ENCODE data around the gene CMTM5.

Gene CMTM5

GRCh38 chr14:23352506-23353432 is 24.1 kb upstream of the CMTM5 start, which contains the start of gene SLC22A17:
Gene SLC22A17 (minus strand): TSS chr14:23352887.
- TF ChIP-seq, protein P1, sequence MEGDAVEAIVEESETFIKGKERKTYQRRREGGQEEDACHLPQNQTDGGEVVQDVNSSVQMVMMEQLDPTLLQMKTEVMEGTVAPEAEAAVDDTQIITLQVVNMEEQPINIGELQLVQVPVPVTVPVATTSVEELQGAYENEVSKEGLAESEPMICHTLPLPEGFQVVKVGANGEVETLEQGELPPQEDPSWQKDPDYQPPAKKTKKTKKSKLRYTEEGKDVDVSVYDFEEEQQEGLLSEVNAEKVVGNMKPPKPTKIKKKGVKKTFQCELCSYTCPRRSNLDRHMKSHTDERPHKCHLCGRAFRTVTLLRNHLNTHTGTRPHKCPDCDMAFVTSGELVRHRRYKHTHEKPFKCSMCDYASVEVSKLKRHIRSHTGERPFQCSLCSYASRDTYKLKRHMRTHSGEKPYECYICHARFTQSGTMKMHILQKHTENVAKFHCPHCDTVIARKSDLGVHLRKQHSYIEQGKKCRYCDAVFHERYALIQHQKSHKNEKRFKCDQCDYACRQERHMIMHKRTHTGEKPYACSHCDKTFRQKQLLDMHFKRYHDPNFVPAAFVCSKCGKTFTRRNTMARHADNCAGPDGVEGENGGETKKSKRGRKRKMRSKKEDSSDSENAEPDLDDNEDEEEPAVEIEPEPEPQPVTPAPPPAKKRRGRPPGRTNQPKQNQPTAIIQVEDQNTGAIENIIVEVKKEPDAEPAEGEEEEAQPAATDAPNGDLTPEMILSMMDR (IDR thresholded peaks at IDR 0.05; ENCODE audit: low read depth, low read length, missing control alignments), result no peak
- no peak for DNase-seq (ENCODE audit: low read depth)
- no peak within 1 kb of the TSS for H3K4me3 ChIP-seq (ENCODE audit: low read depth, low read length)

DNA sequence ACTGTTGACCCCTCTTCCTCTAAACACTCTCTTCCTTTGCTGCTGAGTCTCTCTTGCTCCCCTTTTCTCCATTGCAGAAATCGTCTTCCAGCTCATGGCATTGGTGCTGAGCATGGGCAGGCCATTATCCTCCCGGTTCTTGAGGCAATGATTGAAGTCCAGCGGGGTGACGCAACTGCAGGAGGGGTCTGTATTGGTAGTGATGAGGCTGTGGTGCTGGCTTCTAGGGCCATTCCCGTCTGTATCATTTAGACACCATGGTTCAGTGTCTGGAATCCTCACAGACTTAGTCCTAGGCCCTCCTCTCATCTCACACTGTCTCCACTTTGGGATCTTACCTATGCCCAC is 23.4 kb upstream of the CMTM5 start:
- no peak for DNase-seq (ENCODE audit: low read depth)
- TF ChIP-seq, protein P1 (IDR thresholded peaks at IDR 0.05; ENCODE audit: low read depth, low read length, missing control alignments), result no peak
- no peak overlapping the region for H3K4me3 ChIP-seq (ENCODE audit: low read depth, low read length)

DNA sequence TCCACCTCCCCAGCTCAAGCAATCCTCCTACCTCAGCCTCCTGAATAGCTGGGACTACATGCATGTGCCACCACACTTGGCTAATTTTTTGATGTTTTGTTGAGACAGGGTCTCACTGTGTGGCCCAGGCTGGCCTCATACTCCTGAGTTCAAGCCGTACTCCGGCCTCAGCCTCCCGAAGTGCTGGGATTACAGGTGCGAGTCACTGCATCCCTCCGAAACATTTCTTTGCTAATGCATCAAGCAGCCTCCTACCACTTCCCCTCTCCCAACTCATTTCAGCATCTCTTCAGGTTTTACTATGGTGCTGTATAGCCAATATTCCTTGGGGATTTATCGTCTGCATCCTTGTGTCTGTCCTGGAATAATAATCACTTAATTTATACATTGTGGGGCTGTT is 21.9 kb upstream of the CMTM5 start:
- no peak overlapping the region for H3K4me3 ChIP-seq (ENCODE audit: low read depth, low read length)
- DNase-seq (ENCODE audit: low read depth), result no peak
- TF ChIP-seq, protein P1 (IDR thresholded peaks at IDR 0.05; ENCODE audit: low read depth, low read length, missing control alignments), result no peak

DNA sequence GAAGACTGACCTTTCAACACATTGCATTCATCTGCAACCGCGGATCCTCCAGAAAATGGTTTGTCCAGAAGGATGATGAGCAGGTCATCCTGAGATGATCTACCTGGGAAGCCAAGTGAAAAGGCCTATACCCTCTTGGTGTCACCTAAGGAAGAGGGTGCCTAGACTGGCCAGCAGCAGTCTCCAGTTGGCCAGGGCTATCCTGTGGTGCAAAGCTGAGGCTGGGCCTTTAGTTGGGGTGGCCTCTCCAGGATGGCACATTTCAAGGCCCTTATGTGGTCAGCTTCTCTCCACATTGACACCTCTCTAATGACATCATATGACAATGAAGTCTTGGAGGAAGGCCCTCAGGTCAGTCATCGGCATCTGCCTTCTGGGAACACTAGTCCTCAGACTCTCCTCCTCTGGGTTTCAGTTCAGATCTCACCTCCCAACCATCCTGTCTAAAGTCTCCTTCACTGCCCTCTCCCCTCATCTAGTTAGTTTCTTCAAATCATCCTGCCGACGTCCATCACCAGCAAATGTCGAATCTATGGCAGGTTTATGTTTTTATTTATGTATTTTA is 20.9 kb upstream of the CMTM5 start:
- DNase-seq (ENCODE audit: low read depth), result no peak
- H3K4me3 ChIP-seq (ENCODE audit: low read depth, low read length), result no peak overlapping the region
- TF ChIP-seq, protein P1 (IDR thresholded peaks at IDR 0.05; ENCODE audit: low read depth, low read length, missing control alignments), result no peak

DNA sequence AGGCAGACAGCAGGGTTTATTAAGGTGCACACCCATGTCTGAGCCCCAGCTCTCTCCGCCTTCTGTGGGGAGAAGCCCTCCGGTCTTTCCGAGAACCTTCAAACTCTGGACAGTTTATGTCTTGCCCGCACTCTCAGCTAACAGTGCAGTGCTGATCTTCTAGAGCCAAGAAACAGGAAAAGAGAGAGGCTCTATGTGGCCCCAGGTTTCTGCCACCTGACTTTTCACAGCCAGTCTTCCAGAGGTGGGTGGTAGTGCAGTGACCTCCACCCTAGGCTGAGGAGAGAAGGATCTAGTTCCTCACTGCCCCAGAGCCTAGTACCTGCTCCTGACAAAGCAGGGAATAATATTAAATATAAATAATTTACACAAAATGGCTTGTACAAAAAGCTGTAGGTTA is 20.2 kb upstream of the CMTM5 start:
- no peak overlapping the region for H3K4me3 ChIP-seq (ENCODE audit: low read depth, low read length)
- TF ChIP-seq, protein P1 (IDR thresholded peaks at IDR 0.05; ENCODE audit: low read depth, low read length, missing control alignments), result no peak
- no peak for DNase-seq (ENCODE audit: low read depth)

GRCh38 chr14:23357261-23357660 is 19.6 kb upstream of the CMTM5 start:
- no peak overlapping the region for H3K4me3 ChIP-seq (ENCODE audit: low read depth, low read length)
- TF ChIP-seq, protein P1 (IDR thresholded peaks at IDR 0.05; ENCODE audit: low read depth, low read length, missing control alignments), result no peak
- no peak for DNase-seq (ENCODE audit: low read depth)
